Measurements from ENCODE around the gene MBTPS1.
A peak's percentile ranks its signal among the peaks of the same experiment; 100 is the strongest.

Gene MBTPS1

GRCh38 chr16:84116720-84117493 lies at the start of gene MBTPS1:
TSS of gene MBTPS1 (minus strand) at chr16:84116942. CDS start at chr16:84101783, 15,159 bp downstream.
- peak; percentile 97 for DNase-seq (ENCODE audit: low read depth in 2 of 2)

DNA sequence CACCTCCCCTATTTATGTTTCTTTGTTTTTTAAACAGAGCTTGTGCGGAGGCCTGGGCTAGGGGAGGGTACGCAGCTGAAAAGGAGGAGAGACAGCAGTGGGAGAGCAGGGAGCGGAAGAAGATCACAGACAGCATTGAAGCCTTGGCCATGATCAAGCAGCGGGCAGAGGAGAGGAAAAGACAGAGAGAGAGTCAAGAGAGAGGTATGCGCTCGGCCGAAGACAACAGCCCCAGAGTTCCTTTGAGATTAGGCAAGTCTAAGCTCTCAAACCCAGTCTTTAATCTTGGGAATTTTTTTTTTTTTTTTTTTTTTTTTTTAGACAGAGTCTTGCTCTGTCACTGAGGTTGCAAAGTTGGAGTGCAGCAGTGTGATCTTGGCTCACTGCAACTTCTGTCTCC lies 49.0 kb upstream of the MBTPS1 start:
- DNase-seq (ENCODE audit: low read depth in 2 of 2), result no peak

DNA sequence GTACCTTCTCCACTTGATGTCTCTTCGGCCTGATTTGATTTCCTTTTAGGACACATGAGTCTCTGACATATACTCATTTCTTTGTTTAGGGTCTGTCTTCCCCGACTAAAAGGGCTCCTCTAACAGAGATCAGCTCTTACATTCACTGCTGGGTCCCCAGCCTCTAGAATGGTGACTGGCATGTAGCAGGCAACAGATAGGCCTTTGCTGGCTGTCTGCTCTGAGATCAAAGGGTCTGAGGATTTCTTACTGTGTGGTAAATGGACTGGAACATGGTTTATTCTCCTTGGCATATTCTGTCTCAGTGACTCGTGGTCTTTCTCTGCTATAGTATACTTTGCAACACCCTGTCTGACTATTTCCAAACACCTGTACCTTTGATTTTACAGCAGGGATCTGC lies 45.1 kb upstream of the MBTPS1 start:
- DNase-seq (ENCODE audit: low read depth in 2 of 2), result no peak

- DNase-seq (ENCODE audit: low read depth in 2 of 2), result no peak
Measured at GRCh38 chr16:84161037-84161436, 44.3 kb upstream of the MBTPS1 start.

DNA sequence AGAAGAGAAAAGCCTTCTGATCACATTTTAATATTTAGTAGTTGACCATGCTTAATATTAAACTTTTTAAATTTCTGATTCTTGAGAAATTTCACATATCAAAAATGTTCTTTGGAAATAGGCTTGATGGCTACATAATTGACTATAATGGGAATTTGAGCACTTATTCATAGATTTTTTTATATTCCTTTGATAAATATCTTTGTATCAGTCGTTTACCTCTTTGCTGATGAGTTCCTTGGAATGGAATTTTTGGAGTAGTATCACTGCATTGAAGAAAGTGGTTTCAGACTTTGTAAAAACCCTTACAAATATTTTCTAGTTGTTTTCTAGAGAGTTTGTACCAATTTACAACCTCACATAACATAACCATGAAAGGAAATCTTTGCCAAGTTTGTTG lies 43.1 kb upstream of the MBTPS1 start:
- DNase-seq (ENCODE audit: low read depth in 2 of 2), result no peak

DNA sequence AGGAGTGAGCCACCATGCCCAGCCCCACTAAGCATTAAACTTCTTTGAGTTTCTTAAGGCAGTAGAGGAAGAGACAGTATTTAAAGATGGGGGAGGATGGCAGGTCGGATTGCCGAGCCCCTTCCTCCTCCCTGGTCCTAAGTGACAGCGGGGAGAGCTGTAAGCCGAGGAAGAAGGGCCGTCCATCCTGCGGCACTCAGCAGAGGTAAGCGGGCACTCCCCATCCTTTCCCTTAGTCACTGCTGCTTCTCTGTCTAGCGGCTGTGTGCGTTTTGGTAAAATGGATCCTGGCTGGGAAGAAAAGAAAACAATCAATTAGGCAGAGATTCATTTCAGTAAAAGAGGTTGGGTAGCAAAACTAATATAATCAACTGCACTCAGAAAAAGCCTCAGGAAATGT lies 42.3 kb upstream of the MBTPS1 start:
- DNase-seq (ENCODE audit: low read depth in 2 of 2), result no peak

DNA sequence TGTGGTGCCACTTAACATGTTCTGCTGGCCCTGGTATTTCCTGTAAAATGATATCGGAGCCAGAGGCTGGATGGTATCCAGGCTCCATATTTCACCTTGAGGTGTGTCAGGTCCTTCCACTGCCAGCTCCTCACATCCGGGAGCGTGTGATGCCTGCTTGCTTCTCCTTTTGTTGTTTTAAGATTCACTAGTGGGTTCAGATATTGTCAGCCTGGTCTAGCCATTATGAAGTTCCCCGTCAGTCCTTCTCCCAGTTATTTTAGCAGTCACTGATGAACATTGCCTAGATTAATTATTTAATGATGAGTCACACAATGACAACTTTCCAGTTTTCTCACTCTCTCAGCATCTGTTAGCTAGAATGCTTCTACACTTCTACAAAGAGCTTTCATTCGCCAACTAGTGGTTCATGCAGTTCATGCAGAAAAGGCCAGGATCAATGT lies 39.6 kb upstream of the MBTPS1 start:
- DNase-seq (ENCODE audit: low read depth in 2 of 2), result no peak

- DNase-seq (ENCODE audit: low read depth in 2 of 2), result no peak
Measured at GRCh38 chr16:84155771-84156170, 39.0 kb upstream of the MBTPS1 start.

GRCh38 chr16:84155226-84155625 lies 38.5 kb upstream of the MBTPS1 start:
- DNase-seq (ENCODE audit: low read depth in 2 of 2), result no peak

DNA sequence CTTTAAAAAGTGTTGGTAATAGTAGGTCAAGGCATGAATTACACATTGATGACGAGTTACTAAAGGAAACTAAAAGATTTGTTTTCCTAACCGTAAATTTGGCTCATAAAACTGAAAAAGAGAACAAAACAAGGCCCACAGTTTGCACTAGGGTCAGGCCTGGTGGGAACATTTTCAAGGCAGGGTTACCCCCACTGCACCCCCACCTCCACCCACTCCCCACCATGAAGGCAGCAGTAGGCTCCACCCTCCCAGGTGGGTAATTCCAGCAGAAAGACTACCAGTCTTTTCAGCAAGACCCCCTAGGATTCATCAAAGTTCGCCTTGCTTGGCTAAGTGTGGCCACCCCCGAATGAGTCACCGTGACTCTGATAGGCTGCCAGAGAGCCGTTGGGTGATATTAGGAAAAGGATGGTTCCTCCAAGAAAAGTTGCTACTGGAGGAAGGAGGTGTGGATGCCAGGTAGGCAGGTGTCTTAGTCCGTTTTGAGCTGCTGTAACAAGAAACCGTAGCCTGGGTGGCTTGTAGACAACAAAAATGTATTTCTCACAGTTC lies 37.0 kb upstream of the MBTPS1 start:
- DNase-seq (ENCODE audit: low read depth in 2 of 2), result no peak

DNA sequence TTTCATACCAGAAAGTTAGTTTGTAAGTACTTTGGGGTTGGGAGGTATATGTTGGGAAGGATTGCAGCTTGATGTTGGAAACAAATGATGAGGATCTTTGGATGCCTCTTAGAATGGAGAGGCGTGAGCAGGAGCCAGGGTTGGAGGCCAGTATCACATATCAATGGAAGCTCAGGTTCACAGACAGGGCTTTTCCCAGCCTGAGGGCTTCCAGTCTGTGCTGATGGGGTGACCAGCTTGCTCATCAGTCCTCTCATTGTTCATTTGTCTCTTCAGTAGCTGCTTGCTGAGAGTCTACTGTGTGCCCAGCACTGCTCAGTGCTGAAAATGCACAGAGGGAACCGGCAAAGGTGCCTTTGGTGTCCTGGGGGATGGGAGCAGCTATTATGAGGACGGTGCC lies 34.2 kb upstream of the MBTPS1 start:
- DNase-seq (ENCODE audit: low read depth in 2 of 2), result no peak

DNA sequence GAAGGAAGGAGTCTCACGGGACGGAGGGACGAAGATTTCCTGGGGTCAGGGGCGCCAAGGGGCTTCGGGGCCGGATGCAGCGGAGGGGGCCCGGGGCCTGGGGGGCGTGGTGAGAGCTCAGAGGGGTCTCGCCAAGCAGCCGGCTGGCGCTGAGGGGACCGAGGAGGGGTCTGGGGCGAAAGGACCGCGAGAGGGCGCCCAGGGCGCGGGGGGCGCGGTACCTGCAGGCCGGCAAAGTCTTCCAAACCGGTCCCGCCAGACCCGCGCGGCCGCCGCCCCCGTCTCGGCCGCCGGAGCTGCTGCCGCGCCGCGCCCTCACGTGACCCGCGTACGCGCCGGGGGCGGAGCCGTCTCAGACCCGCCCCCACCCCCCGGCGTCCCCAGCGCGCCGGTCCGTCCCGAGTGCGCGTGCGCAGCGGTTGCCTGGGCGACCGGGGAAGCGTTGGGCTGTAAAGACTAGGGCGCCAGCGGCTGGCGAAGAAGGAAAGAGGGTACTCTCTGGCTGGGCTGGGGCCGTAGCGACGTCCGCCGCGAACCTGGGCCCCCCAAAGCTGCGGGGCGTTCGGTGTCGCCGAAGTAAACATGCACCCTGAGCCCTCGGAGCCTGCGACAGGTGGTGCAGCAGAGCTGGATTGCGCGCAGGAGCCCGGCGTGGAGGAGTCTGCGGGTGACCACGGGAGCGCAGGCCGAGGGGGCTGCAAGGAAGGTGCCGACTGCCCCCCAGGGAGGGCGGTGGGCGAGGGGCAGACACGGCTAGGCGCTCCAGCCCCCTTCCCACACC lies 28.3 kb upstream of the MBTPS1 start, which contains the start of the genes DNAAF1 and HSDL1:
Gene DNAAF1 (plus strand): TSS at position 450 of the 781 bp plus-strand sequence. CDS start 133 bp downstream, at position 583.
Gene HSDL1 (minus strand): TSS at position 319 of the 781 bp plus-strand sequence. CDS start 13,856 bp downstream, outside the sequence.
- peak; percentile 64 for DNase-seq (ENCODE audit: low read depth in 2 of 2)

DNA sequence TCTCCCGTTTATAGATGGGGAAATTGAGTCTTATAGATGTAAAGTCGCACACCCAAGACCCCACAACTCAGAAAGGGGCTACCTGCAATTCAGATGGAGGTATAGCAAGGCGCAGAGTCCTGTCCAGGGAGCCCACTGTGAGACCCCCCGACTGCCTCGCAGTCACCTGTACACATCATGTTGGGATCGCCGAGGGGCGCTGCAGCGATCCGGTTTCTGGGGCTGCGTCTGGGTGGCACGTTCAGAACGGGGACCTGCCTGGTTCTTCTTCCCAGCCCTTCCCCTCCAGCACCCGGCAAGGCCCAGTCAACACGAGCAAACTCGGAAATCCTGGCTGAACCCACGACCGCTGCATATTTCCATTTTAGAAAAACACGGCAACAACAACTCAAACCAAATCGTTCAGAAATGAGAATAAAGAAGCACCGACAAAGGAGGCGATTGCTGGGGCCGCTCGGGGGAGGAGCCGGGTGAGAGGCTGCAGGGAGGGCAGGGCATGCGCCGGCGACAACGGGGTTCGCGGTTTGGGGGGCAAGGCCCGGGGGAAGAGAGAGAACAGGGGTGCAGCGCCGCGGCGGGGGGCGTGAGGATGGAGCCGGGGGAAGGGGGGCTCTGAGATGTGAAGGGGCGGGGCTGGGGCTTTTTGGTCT lies 27.6 kb upstream of the MBTPS1 start:
- no peak for DNase-seq (ENCODE audit: low read depth in 2 of 2)

DNA sequence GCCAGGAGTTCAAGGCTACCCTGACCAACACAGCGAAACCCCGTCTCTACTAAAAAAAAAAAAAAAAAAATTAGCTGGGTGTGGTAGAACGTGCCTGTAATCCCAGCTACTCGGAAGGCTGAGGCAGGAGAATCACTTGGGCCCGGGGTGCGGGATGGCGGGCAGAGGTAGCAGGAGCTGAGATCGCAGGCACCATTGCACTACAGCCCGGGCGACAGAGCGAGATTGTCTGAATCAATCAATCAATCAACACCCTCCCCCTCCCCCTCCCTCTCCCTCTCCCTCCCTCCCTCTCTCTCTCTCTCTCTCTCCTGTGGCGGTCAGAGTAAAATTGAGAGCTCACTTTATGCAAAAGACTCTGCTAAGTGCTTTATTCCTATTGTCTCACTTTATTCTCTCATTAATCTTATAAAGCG lies 27.1 kb upstream of the MBTPS1 start:
- DNase-seq (ENCODE audit: low read depth in 2 of 2), result no peak

GRCh38 chr16:84143081-84143480 lies 26.3 kb upstream of the MBTPS1 start:
- no peak for DNase-seq (ENCODE audit: low read depth in 2 of 2)

DNA sequence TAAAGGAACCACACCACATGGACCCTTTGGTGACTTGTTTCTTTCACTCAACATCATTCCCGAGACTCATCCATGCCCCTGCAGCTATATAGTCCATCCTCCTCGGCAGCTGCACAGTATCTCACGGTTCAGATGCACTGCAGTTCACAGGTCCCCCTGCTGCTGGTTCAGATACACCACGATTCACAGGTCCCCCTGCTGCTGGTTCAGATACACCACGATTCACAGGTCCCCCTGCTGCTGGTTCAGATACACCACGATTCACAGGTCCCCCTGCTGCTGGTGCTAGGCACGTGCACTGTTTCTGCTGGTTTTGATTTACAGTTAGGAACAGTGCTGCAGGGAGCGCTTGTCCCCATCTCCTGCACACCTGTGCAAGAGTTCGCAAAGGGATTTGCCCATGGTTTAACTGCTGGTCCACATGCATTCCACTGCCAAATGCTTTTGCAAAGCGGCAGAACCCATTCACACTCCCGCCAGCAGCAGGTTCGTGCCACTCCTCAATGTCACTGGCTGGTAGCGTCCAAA lies 24.5 kb upstream of the MBTPS1 start:
- DNase-seq (ENCODE audit: low read depth in 2 of 2), result no peak

- DNase-seq (ENCODE audit: low read depth in 2 of 2), result no peak
Measured at GRCh38 chr16:84139628-84140258, 23.0 kb upstream of the MBTPS1 start.

GRCh38 chr16:84138824-84139627 lies 22.3 kb upstream of the MBTPS1 start:
- DNase-seq (ENCODE audit: low read depth in 2 of 2), result no peak

DNA sequence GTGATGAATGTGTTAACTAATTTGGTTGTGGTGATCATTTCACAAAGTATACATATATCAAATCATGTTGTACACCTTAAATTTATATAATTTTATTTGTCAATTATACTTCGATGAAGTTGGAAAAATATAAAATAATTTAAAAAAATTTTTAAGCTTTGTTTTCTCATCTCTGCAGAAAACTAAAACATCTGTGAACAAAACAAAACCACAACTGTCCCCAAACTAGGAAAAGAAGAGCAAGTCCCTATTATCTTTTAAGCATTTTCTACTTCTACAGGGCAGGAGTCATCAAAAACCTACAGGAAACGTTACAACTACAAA lies 21.7 kb upstream of the MBTPS1 start:
- DNase-seq (ENCODE audit: low read depth in 2 of 2), result no peak

- no peak for DNase-seq (ENCODE audit: low read depth in 2 of 2)
Measured at GRCh38 chr16:84137769-84138357, 21.1 kb upstream of the MBTPS1 start.
